ENCODE data around the gene SP6.

DNA sequence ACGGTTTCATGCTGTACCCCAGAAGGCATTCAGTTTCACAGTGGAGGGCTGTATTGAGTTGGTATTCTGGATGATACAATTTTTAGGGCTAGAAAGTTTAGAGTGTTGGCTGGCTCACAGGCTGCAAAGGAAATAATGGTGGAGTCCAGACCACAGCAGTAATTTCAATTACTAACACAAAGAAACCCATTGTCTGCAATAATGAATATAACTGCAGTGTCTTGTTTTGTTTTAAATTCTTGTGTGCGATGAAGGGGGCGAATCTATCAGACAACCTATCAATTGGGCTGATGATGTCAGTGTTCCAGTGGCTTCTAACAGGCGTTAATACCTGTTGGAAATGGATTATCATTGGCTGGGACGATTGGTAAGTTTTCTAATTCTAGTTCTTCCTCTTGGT lies 46.6 kb upstream of the SP6 start:
- TF ChIP-seq CTCF (IDR thresholded peaks at IDR 0.05; ENCODE audit: low read depth, low read length, missing input control) = no peak
- no peak for TF ChIP-seq EGR1 (IDR thresholded peaks at IDR 0.05; ENCODE audit: low read depth in 2 of 2)
- no peak for TF ChIP-seq GABPA (IDR thresholded peaks at IDR 0.05 in 1 of 2, conservative IDR thresholded peaks at IDR 0.05 in 1 of 2)
- no peak for TF ChIP-seq MAX (IDR thresholded peaks at IDR 0.05)
- no peak for TF ChIP-seq ZBTB33 (IDR thresholded peaks at IDR 0.05)
- TF ChIP-seq, protein P1, sequence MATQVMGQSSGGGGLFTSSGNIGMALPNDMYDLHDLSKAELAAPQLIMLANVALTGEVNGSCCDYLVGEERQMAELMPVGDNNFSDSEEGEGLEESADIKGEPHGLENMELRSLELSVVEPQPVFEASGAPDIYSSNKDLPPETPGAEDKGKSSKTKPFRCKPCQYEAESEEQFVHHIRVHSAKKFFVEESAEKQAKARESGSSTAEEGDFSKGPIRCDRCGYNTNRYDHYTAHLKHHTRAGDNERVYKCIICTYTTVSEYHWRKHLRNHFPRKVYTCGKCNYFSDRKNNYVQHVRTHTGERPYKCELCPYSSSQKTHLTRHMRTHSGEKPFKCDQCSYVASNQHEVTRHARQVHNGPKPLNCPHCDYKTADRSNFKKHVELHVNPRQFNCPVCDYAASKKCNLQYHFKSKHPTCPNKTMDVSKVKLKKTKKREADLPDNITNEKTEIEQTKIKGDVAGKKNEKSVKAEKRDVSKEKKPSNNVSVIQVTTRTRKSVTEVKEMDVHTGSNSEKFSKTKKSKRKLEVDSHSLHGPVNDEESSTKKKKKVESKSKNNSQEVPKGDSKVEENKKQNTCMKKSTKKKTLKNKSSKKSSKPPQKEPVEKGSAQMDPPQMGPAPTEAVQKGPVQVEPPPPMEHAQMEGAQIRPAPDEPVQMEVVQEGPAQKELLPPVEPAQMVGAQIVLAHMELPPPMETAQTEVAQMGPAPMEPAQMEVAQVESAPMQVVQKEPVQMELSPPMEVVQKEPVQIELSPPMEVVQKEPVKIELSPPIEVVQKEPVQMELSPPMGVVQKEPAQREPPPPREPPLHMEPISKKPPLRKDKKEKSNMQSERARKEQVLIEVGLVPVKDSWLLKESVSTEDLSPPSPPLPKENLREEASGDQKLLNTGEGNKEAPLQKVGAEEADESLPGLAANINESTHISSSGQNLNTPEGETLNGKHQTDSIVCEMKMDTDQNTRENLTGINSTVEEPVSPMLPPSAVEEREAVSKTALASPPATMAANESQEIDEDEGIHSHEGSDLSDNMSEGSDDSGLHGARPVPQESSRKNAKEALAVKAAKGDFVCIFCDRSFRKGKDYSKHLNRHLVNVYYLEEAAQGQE (IDR thresholded peaks at IDR 0.05) = no peak
- TF ChIP-seq SP1 (IDR thresholded peaks at IDR 0.05) = no peak
- TF ChIP-seq TAF1 (conservative IDR thresholded peaks at IDR 0.05) = no peak
- no peak for TF ChIP-seq RXRA (IDR thresholded peaks at IDR 0.05)

All from liver (tissue), 3 donors.